Body of pancreas (tissue), 4 donors: Measurements from ENCODE around the gene DLGAP1.

Source experiments
- CTCF ChIP-seq, 7 experiments: fragments of 450-650 bp in 4 of 7; fragments of 200-600 bp in 3 of 7; sonication (generic) in 3 of 7; IDR thresholded peaks; one replicate each; pipeline ENCODE4 v1.5.1; 2016 to 2019; ENCODE audit warnings: antibody characterized with exemption in 7 of 7
- POLR2A ChIP-seq, 3 donors: fragments of 450-650 bp; IDR thresholded peaks; one replicate each; pipeline ENCODE4 v1.6.1; 2016; ENCODE audit warnings: antibody characterized with exemption in 3 of 3, mild to moderate bottlenecking in 2 of 3

- TF ChIP-seq CTCF (IDR thresholded peaks at IDR 0.05) (no peak), POLR2A (IDR thresholded peaks at IDR 0.05) (no peak)
Observed at GRCh38 chr18:3815991-3816390, 639.1 kb downstream of the DLGAP1 start.
